HG02623 (cell line): ENCODE data around the gene SLK.

Source experiments
- ATAC-seq: cut with Tn5 transposase; IDR thresholded peaks from one replicate; pipeline ENCODE4 v1.9.1; 2021; ENCODE audit warnings: moderate library complexity; ENCODE audit not compliant: unreplicated experiment

Gene SLK

GRCh38 chr10:104045151-104046089 is 78.5 kb downstream of the SLK start:
- no peak for ATAC-seq

GRCh38 chr10:104046651-104047050 is 79.7 kb downstream of the SLK start:
- ATAC-seq, result no peak

GRCh38 chr10:104049504-104050250 is 82.7 kb downstream of the SLK start:
- no peak for ATAC-seq

GRCh38 chr10:104052431-104052830 is 85.5 kb downstream of the SLK start:
- no peak for ATAC-seq

GRCh38 chr10:104053201-104053600 is 86.3 kb downstream of the SLK start:
- no peak for ATAC-seq

GRCh38 chr10:104054430-104054829 is 87.5 kb downstream of the SLK start:
- no peak for ATAC-seq

- no peak for ATAC-seq
These were observed 89.8 kb downstream of the SLK start for GRCh38 chr10:104056619-104057273.

- ATAC-seq, result no peak
These were observed 90.8 kb downstream of the SLK start for GRCh38 chr10:104057717-104058116.

- ATAC-seq, result no peak
These were observed 92.4 kb downstream of the SLK start for GRCh38 chr10:104059364-104059763.

- no peak for ATAC-seq
These were observed 94.3 kb downstream of the SLK start for GRCh38 chr10:104061196-104061595.

- ATAC-seq, result no peak
These were observed 98.8 kb downstream of the SLK start for GRCh38 chr10:104065748-104066147.

- ATAC-seq, result no peak
These were observed 100.0 kb downstream of the SLK start for GRCh38 chr10:104066945-104067344.

GRCh38 chr10:104067525-104067924 is 100.6 kb downstream of the SLK start:
- ATAC-seq, result no peak

- ATAC-seq, result no peak
These were observed 102.7 kb downstream of the SLK start for GRCh38 chr10:104069613-104070012.

- no peak for ATAC-seq
These were observed 105.8 kb downstream of the SLK start for GRCh38 chr10:104072786-104073185.

- no peak for ATAC-seq
These were observed 107.6 kb downstream of the SLK start for GRCh38 chr10:104074505-104074904.

GRCh38 chr10:104076743-104077160 is 109.8 kb downstream of the SLK start:
- no peak for ATAC-seq

- ATAC-seq, result no peak
These were observed 110.3 kb downstream of the SLK start for GRCh38 chr10:104077247-104077646.

GRCh38 chr10:104077663-104078151 is 110.8 kb downstream of the SLK start:
- no peak for ATAC-seq
